ENCODE measurements around the gene RAB24. TPM values are rescaled to one million over a fixed set of nuclear protein-coding genes. Genes with fewer than 3 reads are reported as not detected.

The RAB24 gene
- total RNA-seq, result 31.3 and 35.7 TPM in 2 replicates

GRCh38 chr5:177303121-177303924 lies at the start of gene RAB24, which contains the start of gene PRELID1:
TSS of gene RAB24 (minus strand) at chr5:177303719. CDS start at chr5:177303288, 431 bp downstream.
TSS of gene PRELID1 (plus strand) at chr5:177303799. CDS start at chr5:177303986, 187 bp downstream.

DNA sequence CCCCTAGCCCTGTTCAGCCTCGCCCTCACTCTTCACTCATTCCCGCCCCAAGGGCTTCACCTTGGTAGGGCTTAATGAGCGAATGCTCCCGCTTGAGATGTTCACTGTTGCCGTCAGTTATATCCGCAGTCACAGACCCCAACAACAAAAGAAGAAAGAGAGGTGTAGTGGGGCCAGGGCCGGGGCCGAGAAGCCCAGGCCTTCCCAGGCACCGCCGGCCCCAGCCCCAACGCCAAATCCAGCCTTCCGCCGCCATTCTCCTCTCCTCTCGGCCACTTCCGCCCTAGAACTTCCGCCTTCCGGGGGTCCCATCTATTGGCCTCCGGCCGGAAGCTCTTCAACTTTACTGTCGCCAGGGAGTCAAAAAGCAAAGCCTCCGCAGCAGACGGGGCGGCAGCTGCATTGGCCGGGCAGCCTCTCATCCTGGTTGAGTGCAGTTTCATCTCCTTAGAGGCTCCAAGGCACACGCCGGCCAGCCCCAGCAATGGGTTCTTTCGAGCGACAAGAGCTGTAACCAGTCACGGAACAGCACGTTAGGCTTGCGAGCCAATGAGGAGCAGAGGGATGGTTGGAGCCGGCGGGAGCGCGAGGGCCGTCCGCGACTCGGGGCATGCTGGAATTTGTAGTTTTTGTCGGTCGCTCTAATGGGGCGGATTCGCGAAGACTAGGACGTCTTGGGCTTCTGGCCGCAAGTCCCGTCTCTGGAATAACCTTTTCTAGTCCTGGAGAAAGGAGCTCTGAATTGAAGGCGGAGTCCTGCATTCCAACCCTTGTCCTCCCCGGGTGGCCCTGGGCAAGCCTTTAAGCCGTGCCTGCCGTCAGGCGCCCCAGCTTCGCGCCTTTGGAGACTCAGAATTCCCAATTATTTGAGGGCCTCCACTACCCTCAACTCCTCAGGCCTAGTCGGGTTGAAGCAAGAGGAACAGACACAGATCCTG lies 48.1 kb upstream of the RAB24 start, which contains the start of gene LMAN2:
Gene LMAN2 (minus strand): TSS at position 277 of the 938 bp plus-strand sequence. CDS start 21 bp downstream, at position 256.

GRCh38 chr5:177311723-177312648 lies 8.5 kb upstream of the RAB24 start, which contains the start of gene MXD3:
TSS of gene MXD3 (minus strand) at chr5:177311898. CDS start at chr5:177311830, 68 bp downstream.

Other genes with a start within 250 kb of the RAB24 start
- 16.4 and 19.8 TPM in 2 replicates for gene FGFR4, start 216.8 kb downstream of the RAB24 start, total RNA-seq
- 11.6 and 17.2 TPM in 2 replicates for gene NSD1, start 169.9 kb downstream of the RAB24 start, total RNA-seq
- gene PRELID1, start 80 bp upstream of the RAB24 start, total RNA-seq, result 111 and 122 TPM in 2 replicates
- 7.9 and 12.3 TPM in 2 replicates for gene MXD3, start 8.2 kb upstream of the RAB24 start, total RNA-seq
- 328 and 333 TPM in 2 replicates for gene LMAN2, start 47.9 kb upstream of the RAB24 start, total RNA-seq
- gene RGS14, start 54.2 kb upstream of the RAB24 start, total RNA-seq, result 1.4 and 4.9 TPM in 2 replicates
- not detected in 2 replicates for gene SLC34A1, start 80.7 kb upstream of the RAB24 start, total RNA-seq
- not detected in 2 replicates for gene PFN3, start 96.9 kb upstream of the RAB24 start, total RNA-seq
- gene F12, start 105.8 kb upstream of the RAB24 start, total RNA-seq, result not detected in 2 replicates
- gene GRK6, start 123.0 kb upstream of the RAB24 start, total RNA-seq, result 17.7 and 21.9 TPM in 2 replicates
- gene PRR7, start 143.1 kb upstream of the RAB24 start, total RNA-seq, result 28.3 and 30.3 TPM in 2 replicates
- 139 and 144 TPM in 2 replicates for gene DBN1, start 169.9 kb upstream of the RAB24 start, total RNA-seq
- gene PDLIM7, start 193.9 kb upstream of the RAB24 start, total RNA-seq, result 169 and 204 TPM in 2 replicates
- under 0.01 and 2.3 TPM in 2 replicates for gene DOK3, start 206.1 kb upstream of the RAB24 start, total RNA-seq
- gene DDX41, start 213.2 kb upstream of the RAB24 start, total RNA-seq, result 114 and 118 TPM in 2 replicates

All from cardiac atrium fibroblast (primary cell).